Measurements from ENCODE around the gene AKR1D1. TPM values are rescaled to one million over a fixed set of nuclear protein-coding genes. Genes with fewer than 3 reads are reported as not detected.

The AKR1D1 gene
- total and polyA plus RNA-seq, 2 donors (not counting 3 experiments of a cell fraction or from before 2014, with no cell fraction given) = not detected

DNA sequence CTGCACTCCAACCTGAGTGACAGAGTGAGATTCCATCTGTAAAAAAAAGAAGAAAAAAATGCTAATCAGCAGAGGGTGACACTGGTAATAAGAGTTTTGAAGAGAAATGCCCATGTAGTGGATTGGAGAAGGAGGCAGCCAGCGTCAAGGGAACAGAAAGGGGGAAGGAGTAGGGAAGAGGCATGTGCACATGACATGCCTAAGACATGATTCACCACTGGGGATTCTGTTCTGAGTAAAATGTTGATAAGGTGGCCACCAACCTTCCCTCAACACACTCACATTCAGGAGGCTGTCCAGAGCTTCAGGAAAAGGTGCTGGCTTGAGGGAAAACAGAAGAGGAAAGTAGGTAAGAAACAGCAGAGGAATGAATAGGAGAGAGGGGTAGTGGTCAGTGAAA lies 39.9 kb downstream of the AKR1D1 start:
- H3K9ac ChIP-seq (replicated peaks; ENCODE audit: extremely low read depth, insufficient read depth, low read length) = no peak overlapping the region
- dilution Hi-C loops (cut with MboI; ENCODE audit: extremely low pct_ligation_motif_present, low sequenced_read_pairs) (no loop called here), intact Hi-C loops (cut with micrococcal nuclease) (no loop called here)
- no peaks in the 10 kb centered on the region for H3K36me3 ChIP-seq (ENCODE audit: control insufficient read depth in 2 of 2, extremely low read depth in 1 of 2, insufficient read depth in 2 of 2, low read length in 2 of 2)
- POLR2A ChIA-PET = no interaction called here
- TF ChIP-seq POLR2A (IDR thresholded peaks at IDR 0.05; ENCODE audit: low read depth, low read length) (no peak), JUN (IDR thresholded peaks at IDR 0.05; ENCODE audit: borderline replicate concordance, insufficient read depth, insufficient read length, low read depth) (no peak), FOS (IDR thresholded peaks at IDR 0.05; ENCODE audit: borderline replicate concordance, insufficient read depth, low read length) (no peak), EZH2 (IDR thresholded peaks at IDR 0.05; ENCODE audit: borderline replicate concordance, low read depth, low read length, severe bottlenecking) (no peak), MYC (IDR thresholded peaks at IDR 0.05; ENCODE audit: low read depth, low read length) (no peak), POLR2AphosphoS5 (IDR thresholded peaks at IDR 0.05; ENCODE audit: insufficient read depth, low read depth, low read length) (no peak), GATA2 (IDR thresholded peaks at IDR 0.05; ENCODE audit: insufficient read depth, insufficient read length, low read depth, low read length) (no peak)
- TF ChIP-seq, protein P1, sequence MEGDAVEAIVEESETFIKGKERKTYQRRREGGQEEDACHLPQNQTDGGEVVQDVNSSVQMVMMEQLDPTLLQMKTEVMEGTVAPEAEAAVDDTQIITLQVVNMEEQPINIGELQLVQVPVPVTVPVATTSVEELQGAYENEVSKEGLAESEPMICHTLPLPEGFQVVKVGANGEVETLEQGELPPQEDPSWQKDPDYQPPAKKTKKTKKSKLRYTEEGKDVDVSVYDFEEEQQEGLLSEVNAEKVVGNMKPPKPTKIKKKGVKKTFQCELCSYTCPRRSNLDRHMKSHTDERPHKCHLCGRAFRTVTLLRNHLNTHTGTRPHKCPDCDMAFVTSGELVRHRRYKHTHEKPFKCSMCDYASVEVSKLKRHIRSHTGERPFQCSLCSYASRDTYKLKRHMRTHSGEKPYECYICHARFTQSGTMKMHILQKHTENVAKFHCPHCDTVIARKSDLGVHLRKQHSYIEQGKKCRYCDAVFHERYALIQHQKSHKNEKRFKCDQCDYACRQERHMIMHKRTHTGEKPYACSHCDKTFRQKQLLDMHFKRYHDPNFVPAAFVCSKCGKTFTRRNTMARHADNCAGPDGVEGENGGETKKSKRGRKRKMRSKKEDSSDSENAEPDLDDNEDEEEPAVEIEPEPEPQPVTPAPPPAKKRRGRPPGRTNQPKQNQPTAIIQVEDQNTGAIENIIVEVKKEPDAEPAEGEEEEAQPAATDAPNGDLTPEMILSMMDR (IDR thresholded peaks at IDR 0.05; ENCODE audit: extremely low read depth in 1 of 2, insufficient read depth in 1 of 2, low read depth in 1 of 2, low read length in 2 of 2) = no peak
- TF ChIP-seq, protein P2, sequence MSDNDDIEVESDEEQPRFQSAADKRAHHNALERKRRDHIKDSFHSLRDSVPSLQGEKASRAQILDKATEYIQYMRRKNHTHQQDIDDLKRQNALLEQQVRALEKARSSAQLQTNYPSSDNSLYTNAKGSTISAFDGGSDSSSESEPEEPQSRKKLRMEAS (IDR thresholded peaks at IDR 0.05; ENCODE audit: insufficient read depth, insufficient read length) = no peak
- no peaks in the 10 kb centered on the region for H3K9me1 ChIP-seq (replicated peaks; ENCODE audit: control insufficient read depth, extremely low read depth, insufficient read depth, low read length)
- FAIRE-seq (no peak), DNase-seq (ENCODE audit: low read depth, low spot score) (no peak)
- H3K27me3 ChIP-seq (ENCODE audit: control insufficient read depth in 2 of 2, insufficient read depth in 2 of 2, low read length in 2 of 2) = no peaks in the 10 kb centered on the region
- no peak overlapping the region for H3K27ac ChIP-seq (ENCODE audit: insufficient read depth, low read depth, low read length)
- H3K4me3 ChIP-seq (replicated peaks in 1 of 3; ENCODE audit: insufficient read depth in 1 of 3, low read depth in 1 of 3, low read length in 3 of 3) = no peak overlapping the region
- no peaks in the 10 kb centered on the region for H4K20me1 ChIP-seq (replicated peaks; ENCODE audit: control insufficient read depth, extremely low read depth, insufficient read depth, low read length)
- no peak overlapping the region for H2AFZ ChIP-seq (ENCODE audit: low read depth, low read length)
- CTCF ChIA-PET = no interaction called here
- H3K79me2 ChIP-seq (ENCODE audit: control insufficient read depth, insufficient read depth, low read length) = no peaks in the 10 kb centered on the region
- no peaks in the 10 kb centered on the region for H3K9me3 ChIP-seq (replicated peaks; ENCODE audit: control insufficient read depth, insufficient read depth, low read length)
- no peak overlapping the region for H3K4me2 ChIP-seq (ENCODE audit: insufficient read depth, low read length)
- no peaks in the 10 kb centered on the region for H3K4me1 ChIP-seq (ENCODE audit: control insufficient read depth, extremely low read depth, insufficient read depth, low read length)
- BruUV-seq (replicated peaks) = no TSS peak
